ENCODE data around the gene THUMPD3.
A peak's percentile ranks its signal among the peaks of the same experiment; 100 is the strongest.

Gene THUMPD3

GRCh38 chr3:9362731-9363530 lies at the start of gene THUMPD3:
Gene THUMPD3, plus strand, starts transcription at chr3:9363054. Its CDS starts 2,015 bp downstream, at chr3:9365069.
- DNase-seq, result peak; percentile 88 to 92

- no peak for DNase-seq
These were observed 48.1 kb upstream of the THUMPD3 start for GRCh38 chr3:9314796-9315195.

DNA sequence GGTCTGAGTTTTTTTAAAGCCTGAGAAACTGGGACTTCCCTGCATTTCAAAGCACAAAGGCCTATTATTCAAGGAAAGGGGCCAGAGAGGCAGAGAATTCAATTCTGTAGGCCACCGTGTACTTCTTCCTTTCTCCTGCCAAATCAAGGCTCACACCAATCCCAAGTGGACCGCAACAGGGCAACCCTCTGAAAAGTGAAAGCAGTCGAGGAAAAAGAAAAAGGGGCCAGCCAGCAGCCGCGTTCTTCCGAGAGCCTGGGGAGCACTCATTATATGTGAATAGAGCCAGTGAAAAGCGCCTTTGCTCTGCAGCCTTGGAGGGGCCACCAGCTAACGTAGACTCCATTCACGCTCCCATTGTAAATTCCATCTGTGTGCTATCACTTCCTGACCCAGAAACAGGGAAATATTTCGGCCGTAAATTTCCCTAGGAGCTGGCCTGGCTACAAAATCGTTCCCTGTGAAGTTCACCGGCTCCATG lies 45.9 kb upstream of the THUMPD3 start:
- DNase-seq, result peak; percentile 33 to 73

DNA sequence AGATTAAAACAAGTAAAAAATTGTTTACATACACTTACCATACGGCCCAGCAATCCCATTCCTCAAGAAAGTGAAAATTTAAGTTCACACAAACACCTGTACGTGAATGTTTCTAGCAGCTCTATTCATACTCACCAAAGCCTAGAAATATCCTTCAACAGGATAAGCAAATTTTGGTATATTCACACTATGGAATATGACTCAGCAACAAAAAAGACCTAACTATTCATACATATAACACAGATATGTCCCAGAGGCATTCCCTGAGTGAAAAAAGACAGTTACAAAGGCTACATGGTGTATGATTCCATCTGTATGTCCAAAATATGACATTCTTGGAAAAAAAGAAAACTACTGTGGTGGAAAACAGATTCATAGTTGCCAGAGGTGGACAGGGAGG lies 40.1 kb upstream of the THUMPD3 start:
- DNase-seq, result no peak

DNA sequence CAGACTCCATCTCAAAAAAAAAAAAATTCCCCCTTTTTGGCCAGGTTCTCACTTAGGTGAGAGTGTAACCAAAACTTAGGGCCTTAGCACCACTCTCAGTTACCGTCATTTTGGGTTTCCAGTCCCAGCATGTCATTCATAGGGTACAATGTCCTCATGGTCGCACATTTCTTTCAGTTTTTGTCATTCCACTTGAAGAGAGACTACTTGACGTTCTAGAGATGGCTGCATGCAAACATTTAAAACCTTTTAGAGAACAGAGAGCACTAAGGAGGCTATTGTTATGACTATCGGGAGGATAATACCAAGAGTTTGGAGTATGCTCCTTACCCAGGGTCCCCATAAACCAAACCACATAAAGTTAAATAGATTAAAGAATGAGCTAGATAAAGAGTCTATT lies 37.9 kb upstream of the THUMPD3 start:
- DNase-seq, result no peak

GRCh38 chr3:9327578-9327977 lies 35.3 kb upstream of the THUMPD3 start:
- DNase-seq, result no peak

DNA sequence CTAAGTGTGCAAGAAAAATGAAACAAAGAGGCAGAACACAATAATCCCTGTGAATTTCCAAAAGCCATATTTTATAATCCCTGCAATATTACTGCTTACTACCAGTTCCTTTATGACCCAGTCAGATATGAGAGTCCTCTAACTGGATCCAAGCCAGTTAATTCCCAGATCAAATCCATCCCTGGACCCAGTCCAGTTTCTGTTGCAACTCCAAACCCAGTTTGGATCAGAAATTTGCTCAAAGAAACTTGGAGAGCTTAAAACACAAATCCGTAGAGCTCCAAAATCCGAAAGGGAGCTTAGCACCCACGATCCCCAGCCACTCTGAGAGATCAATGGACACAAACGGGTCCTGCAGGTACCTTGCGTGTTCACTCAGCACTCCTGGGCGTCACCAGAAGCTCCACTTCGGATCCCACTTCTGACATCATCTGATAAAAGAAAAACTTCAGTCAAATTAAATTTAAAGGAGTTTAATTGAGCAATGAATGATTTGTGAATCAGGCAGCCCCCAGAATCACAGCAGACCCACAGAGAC lies 32.6 kb upstream of the THUMPD3 start:
- no peak for DNase-seq

GRCh38 chr3:9331171-9331570 lies 31.7 kb upstream of the THUMPD3 start:
- no peak for DNase-seq

DNA sequence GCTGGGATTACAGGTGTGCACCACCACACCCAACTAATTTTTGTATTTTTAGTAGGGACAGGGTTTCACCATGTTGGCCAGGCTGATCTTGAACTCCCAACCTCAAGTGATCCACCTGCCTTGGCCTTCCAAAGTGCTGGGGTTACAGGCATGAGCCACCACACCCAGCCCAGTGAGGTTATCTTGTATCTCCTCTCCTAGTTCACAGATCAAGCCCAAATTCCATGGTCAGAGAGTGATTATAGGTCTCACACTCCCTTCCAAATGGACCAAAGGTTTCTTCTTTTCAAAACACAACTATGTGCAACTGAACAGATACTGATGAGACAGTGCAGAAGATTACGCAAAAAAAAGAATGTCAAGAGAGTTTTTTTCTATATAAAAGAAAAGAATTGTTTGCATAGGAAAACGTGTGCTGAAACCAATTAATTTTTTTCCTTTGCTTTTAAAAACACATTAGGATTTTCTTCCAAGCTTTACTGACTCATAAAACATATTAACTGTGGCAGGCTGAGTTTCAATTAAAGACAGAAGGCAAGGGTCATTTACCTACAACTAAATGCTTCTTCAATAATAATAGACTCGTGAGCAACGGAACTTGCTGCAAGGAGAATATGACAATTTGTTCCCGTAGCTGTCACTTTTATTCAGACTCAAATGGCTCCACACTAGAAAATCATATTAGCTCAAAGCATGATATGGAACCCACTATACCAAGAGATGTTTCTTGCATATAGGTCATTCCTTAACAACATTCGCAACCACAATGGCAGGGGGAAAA lies 30.4 kb upstream of the THUMPD3 start:
- DNase-seq, result no peak

DNA sequence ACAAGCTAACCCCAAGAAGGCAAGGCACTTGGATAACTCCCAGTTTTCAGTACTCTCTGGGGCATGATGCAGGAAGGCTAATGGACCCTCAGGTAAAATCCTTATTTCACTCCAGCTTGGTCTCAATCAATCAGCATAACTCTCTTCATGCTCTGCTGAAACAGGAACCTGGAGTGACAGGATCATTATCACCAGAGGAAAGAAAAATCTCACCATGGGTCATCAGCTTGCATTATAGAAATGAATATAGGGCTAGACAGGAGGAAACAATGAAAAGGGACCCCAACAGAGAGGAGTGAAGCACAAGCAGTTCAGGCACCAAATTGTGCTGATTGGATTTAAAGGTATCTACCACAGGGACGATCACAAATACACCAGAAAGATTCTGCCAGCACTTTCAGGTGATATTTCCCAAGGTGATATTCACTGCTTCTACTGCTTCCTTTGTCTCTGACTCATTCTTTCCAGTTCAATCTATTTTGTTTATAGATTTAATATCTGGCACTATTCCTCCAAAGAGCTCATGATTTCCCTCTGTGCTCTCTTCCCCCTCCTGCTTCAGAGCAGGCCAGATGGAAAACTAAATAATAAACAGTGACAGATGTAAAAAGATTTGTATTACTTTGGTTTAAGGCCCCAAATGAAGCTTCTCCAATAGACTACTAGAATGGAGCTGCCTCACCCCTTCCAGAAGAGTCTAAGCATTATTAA lies 22.9 kb upstream of the THUMPD3 start:
- no peak for DNase-seq

DNA sequence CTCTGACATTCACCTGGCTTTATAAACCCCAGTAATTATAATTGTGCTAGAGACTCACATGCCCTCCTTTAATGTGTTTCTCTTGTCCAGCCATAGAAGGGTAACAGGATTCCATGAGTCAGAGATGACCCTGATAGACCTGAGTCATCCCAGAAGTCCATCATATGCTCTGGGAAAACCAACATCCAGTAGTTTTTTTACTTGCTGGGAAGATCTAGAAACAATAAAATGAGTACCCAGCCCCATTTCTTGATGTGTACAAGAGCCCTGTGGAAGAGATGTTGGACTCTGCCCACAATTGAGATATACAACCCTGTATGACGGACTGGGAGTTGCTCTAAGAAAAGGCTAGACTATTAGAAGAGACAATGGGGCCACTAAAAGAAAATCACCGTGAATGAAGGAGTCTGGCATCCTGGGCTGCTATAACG lies 22.4 kb upstream of the THUMPD3 start:
- no peak for DNase-seq

- no peak for DNase-seq
These were observed 20.2 kb upstream of the THUMPD3 start for GRCh38 chr3:9342696-9343095.

DNA sequence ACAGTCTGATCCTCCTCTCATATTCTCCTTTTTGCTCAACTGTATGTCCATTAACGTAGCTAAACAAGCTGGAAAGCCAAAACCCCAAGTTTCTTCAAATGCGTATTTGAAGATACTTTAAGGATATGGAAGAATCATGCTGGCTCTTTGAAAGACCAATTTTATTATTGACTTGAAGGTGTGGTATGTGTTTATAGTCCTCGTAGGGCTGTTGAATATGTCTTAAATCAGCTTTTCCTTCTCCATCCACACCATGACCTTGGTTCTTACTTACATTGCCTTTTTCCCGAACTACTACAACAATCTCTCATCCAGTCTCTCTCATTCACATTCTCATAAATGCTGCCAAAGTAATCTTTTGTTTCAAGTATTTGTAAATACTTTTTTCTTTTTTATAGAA lies 19.7 kb upstream of the THUMPD3 start:
- DNase-seq, result no peak

DNA sequence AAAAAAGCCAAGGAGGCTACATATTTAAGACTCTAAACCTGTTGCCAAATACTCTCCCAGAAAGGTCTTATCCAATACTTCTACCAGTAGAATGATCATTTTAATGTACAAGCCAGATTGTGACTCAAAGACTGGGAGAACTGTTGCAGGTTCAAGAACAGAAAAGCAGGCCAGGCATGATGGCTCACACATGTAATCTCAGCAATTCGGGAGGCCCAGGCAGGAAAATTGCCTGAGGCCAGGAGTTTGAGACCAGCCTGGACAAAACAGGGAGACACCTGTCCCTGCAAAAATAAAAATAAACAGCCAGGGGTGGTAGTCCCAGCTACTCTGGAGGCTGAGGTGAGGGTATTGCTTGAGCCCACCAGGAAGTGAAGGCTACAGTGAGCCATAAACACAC lies 17.8 kb upstream of the THUMPD3 start:
- DNase-seq, result no peak

- DNase-seq, result no peak
These were observed 16.7 kb upstream of the THUMPD3 start for GRCh38 chr3:9346141-9346540.

DNA sequence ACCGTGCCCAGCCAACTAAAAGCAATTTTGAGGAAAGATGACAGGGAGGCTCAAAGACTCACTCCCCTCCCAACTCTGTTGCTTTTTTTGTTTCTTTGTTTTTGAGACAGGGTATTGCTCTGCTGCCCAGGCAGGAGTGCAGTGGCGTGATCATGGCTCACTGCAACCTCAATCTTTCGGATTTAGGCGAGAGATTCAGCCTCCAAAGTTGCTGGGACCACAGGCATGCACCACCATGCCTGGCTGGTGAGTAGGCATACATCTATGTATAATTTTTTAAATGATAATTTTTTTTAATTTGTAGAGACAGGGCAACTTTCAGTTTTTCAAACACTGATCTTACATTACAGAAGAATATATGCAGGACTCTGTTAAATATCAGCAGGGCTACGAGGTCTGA lies 15.8 kb upstream of the THUMPD3 start:
- DNase-seq, result no peak

DNA sequence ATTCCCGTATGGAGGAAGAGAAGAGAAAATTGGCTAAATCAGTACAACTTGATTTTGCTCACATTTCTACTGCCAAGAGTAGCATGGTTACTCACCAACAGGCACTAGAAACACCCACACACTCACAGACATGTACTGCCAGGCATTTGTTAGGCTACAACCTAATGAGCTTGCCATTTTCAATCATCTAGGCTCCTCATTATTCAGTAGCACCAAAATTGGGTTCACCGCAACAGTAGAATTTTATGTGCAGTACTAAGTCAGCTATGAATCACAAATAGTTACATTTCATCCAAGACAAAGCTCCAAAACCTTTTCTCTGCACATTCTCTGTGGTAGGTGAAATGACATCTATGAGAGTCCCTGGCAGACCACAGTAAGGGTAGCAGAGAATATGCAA lies 15.0 kb upstream of the THUMPD3 start:
- DNase-seq, result peak in 1 of 2 donors; percentile 65

GRCh38 chr3:9349321-9350117 lies 13.3 kb upstream of the THUMPD3 start:
- DNase-seq, result no peak

DNA sequence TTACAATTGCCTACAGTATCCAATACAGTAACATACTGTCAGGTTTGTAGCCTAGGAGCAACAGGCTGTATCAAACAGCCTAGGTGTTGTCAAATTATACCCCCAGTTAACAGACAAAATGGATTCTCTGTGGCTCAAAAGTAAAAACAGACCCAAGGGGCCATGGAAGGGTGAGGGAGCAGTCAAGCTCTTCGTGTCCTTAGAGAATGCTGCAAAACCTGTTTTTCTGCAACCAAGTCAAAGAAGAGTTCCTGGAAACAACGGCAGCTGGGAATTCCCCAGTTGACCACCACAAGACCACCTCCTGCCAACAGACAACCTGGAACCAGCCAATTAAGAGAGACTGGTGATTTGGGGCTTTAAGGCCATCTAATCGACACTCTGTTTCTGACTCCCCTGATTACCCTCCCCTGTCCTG lies 11.1 kb upstream of the THUMPD3 start:
- DNase-seq, result no peak

DNA sequence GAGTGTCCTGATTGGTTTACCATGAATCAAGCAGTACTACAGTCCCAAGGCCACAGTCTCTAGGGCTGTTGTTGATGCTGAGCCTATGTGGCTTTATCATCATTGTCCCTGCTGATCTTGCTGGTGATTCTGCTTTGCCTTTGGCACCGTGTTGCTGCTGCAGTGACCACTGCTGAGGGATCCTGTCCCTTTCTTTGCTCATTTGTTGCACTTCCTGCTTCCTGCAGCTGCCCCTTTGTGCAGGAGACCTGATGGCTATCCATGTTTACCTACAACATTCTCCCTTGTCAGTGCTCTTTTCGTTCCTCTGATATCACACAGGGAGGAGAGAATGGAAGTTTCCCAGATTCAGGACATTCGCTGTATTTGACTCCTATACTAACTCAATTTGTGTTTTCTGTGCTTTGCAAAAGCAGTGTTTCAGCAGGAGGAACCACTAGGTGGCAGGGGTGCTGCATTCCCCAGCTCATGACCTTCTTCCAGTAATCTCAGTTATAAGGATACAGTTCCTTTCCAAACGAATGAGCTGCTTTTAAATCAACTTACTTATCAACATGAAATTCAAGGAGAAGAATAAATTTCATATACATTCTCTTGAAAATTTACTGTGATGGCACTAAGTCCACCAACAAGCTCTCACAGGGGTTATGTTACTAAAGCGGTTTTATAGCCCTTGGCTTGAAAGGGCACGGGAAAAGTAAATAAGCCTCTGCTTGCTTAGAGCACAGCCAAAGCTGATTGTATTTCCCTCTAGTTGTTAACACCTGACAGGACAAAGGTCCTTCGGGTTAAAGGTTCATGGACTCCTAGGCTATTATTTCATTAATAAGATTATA lies 9.7 kb upstream of the THUMPD3 start:
- peak; percentile 44 to 81 for DNase-seq

DNA sequence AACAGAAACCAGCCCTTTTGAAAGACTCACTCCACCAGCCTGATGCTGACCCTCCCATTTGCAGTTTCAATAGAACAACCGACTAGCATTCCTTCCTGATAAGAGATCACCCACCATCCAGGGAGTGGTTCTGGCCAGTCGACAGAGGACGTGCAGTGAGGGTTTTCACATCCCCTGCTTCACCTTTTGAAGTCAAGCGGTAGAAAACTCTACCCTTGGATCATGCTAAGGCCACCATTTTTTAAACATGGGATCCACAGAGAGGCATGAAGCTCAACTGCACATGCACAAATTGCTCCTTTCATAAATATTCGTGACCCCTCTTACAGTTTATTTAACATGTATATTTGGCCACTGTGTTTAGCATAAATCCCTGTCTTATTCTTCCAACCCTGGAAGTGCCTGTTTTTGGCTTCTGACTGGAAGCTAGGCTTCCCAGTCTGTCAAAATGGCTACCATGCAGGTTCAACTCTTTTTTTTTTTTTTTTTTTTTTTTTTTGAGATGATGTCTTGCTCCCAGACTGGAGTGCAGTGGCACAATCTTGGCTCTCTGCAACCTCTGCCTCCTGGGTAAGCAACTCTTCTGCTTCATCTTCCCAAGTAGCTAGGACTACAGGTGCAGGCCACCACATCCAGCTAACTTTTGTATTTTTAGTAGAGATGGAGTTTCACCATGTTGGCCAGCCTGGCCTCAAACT lies 1.0 kb upstream of the THUMPD3 start:
- DNase-seq, result no peak

All from hippocampal formation (tissue), 2 donors.